Nephron progenitor cell (in vitro differentiated cells): ENCODE data around the gene STEAP3.

Source experiments
- DNase-seq: peaks from one replicate; pipeline ENCODE4 v3.0.0; 2021
- H3K27ac Mint-ChIP-seq: 2 replicates; pipeline ENCODE4 v1.8.0; 2021; ENCODE audit warnings: mild to moderate bottlenecking, moderate library complexity, mixed read lengths
- H3K27me3 Mint-ChIP-seq: 2 replicates; pipeline ENCODE4 v1.8.0; 2021; ENCODE audit warnings: mild to moderate bottlenecking, low read depth, mixed read lengths; ENCODE audit not compliant: poor library complexity
- H3K36me3 Mint-ChIP-seq: 2 replicates; pipeline ENCODE4 v1.8.0; 2021; ENCODE audit warnings: low read depth, mixed read lengths
- H3K4me1 Mint-ChIP-seq: 2 replicates; pipeline ENCODE4 v1.8.0; 2021; ENCODE audit warnings: mixed read lengths
- H3K4me3 Mint-ChIP-seq: 2 replicates; pipeline ENCODE4 v1.8.0; 2021; ENCODE audit warnings: mild to moderate bottlenecking, moderate library complexity, mixed read lengths
- H3K9me3 Mint-ChIP-seq: 2 replicates; pipeline ENCODE4 v1.8.0; 2021; ENCODE audit warnings: mild to moderate bottlenecking, moderate library complexity, mixed read lengths
- CTCF ChIP-seq: fragments of 200-600 bp; sonication (generic); IDR thresholded peaks from 2 replicates; pipeline ENCODE4 v1.5.0; 2021; ENCODE audit warnings: antibody characterized with exemption

STEAP3 gene

GRCh38 chr2:119234021-119235019 is 10.7 kb downstream of the STEAP3 start:
- H3K9me3 Mint-ChIP-seq = no peaks in the 10 kb centered on the region
- H3K27ac Mint-ChIP-seq = no peak overlapping the region
- H3K4me1 Mint-ChIP-seq = peaks cover 57% of the 10 kb centered on the region
- peak; percentile 79 for DNase-seq
- H3K27me3 Mint-ChIP-seq = peaks cover 11% of the 10 kb centered on the region
- no peaks in the 10 kb centered on the region for H3K36me3 Mint-ChIP-seq
- no peak overlapping the region for H3K4me3 Mint-ChIP-seq
- peak; percentile 59 for TF ChIP-seq CTCF

GRCh38 chr2:119236796-119237195 is 13.2 kb downstream of the STEAP3 start:
- TF ChIP-seq CTCF = no peak
- peaks cover 64% of the 10 kb centered on the region for H3K4me1 Mint-ChIP-seq
- no peaks in the 10 kb centered on the region for H3K9me3 Mint-ChIP-seq
- no peak overlapping the region for H3K27ac Mint-ChIP-seq
- no peak for DNase-seq
- H3K4me3 Mint-ChIP-seq = no peak overlapping the region
- no peaks in the 10 kb centered on the region for H3K36me3 Mint-ChIP-seq
- peaks cover 3% of the 10 kb centered on the region for H3K27me3 Mint-ChIP-seq

- peaks cover 64% of the 10 kb centered on the region for H3K4me1 Mint-ChIP-seq
- DNase-seq = peak; percentile 62
- no peak for TF ChIP-seq CTCF
- H3K4me3 Mint-ChIP-seq = peak overlapping the region; percentile 65
- no peaks in the 10 kb centered on the region for H3K36me3 Mint-ChIP-seq
- H3K9me3 Mint-ChIP-seq = peaks cover 4% of the 10 kb centered on the region
- H3K27me3 Mint-ChIP-seq = peaks cover 6% of the 10 kb centered on the region
- peak overlapping the region; percentile 95 for H3K27ac Mint-ChIP-seq
Measured at GRCh38 chr2:119240311-119241204, 16.9 kb downstream of the STEAP3 start.

- H3K27ac Mint-ChIP-seq = no peak overlapping the region
Measured at GRCh38 chr2:119241205-119241532, 17.5 kb downstream of the STEAP3 start.

More at GRCh38 chr2:119241205-119241532, 17.5 kb downstream of the STEAP3 start:
- no peak for TF ChIP-seq CTCF
- peaks cover 7% of the 10 kb centered on the region for H3K9me3 Mint-ChIP-seq
- no peak overlapping the region for H3K4me3 Mint-ChIP-seq
- no peak for DNase-seq
- no peaks in the 10 kb centered on the region for H3K36me3 Mint-ChIP-seq
- H3K27me3 Mint-ChIP-seq = peaks cover 6% of the 10 kb centered on the region
- peaks cover 62% of the 10 kb centered on the region for H3K4me1 Mint-ChIP-seq
